Suppressor macrophage treated with lipopolysaccharide for 1 hour (primary cell): ENCODE data around the gene ELL2.
"Not testable (repeated sequence)": the region's sequence is repeated elsewhere in the genome, so short reads cannot be mapped to it uniquely, and the experiment has no call there.

Experiments
- DNase-seq, 3 donors: peaks; one replicate each; pipeline ENCODE4 v3.0.0-alpha.2; 2020 to 2022

The ELL2 gene

GRCh38 chr5:95857185-95857945, 104.3 kb downstream of the ELL2 start:
- peak in 2 of 3 donors; percentile 37 to 46 for DNase-seq

GRCh38 chr5:95856501-95856981, 105.1 kb downstream of the ELL2 start:
- DNase-seq: no peak

- no peak for DNase-seq
Observed at GRCh38 chr5:95853490-95853889, 108.2 kb downstream of the ELL2 start.

GRCh38 chr5:95852567-95852966, 109.1 kb downstream of the ELL2 start:
- DNase-seq: no peak

GRCh38 chr5:95851141-95851540, 110.5 kb downstream of the ELL2 start:
- not testable (repeated sequence) for DNase-seq

- DNase-seq: peak in 2 of 3 donors; percentile 38 to 39
Observed at GRCh38 chr5:95850391-95850894, 111.2 kb downstream of the ELL2 start.

- DNase-seq: no peak
Observed at GRCh38 chr5:95848701-95849100, 113.0 kb downstream of the ELL2 start.

GRCh38 chr5:95847261-95847592, 114.4 kb downstream of the ELL2 start:
- no peak for DNase-seq

- DNase-seq: peak; percentile 80 to 86 (median 82)
Observed at GRCh38 chr5:95846554-95847260, 114.9 kb downstream of the ELL2 start.

- DNase-seq: peak in 2 of 3 donors; percentile 20 to 43
Observed at GRCh38 chr5:95845391-95845790, 116.3 kb downstream of the ELL2 start.

- peak; percentile 46 to 74 (median 57) for DNase-seq
Observed at GRCh38 chr5:95843733-95844223, 117.9 kb downstream of the ELL2 start.

- DNase-seq: peak; percentile 94 to 98 (median 96)
Observed at GRCh38 chr5:95842854-95843544, 118.7 kb downstream of the ELL2 start.

- DNase-seq: peak; percentile 91 to 99 (median 96)
Observed at GRCh38 chr5:95841914-95842812, 119.5 kb downstream of the ELL2 start.

- peak; percentile 72 to 86 (median 76) for DNase-seq
Observed at GRCh38 chr5:95840956-95841705, 120.5 kb downstream of the ELL2 start.

GRCh38 chr5:95839658-95840057, 122.0 kb downstream of the ELL2 start:
- DNase-seq: no peak

GRCh38 chr5:95838556-95838955, 123.1 kb downstream of the ELL2 start:
- DNase-seq: no peak

- no peak for DNase-seq
Observed at GRCh38 chr5:95838001-95838520, 123.6 kb downstream of the ELL2 start.

GRCh38 chr5:95837492-95837891, 124.2 kb downstream of the ELL2 start:
- no peak for DNase-seq

- not testable (repeated sequence) for DNase-seq
Observed at GRCh38 chr5:95836971-95837370, 124.7 kb downstream of the ELL2 start.

- DNase-seq: no peak
Observed at GRCh38 chr5:95836544-95836943, 125.1 kb downstream of the ELL2 start.
